Measurements from ENCODE around the gene PGAP3.
A peak's percentile ranks its signal among the peaks of the same experiment; 100 is the strongest.

The PGAP3 gene

DNA sequence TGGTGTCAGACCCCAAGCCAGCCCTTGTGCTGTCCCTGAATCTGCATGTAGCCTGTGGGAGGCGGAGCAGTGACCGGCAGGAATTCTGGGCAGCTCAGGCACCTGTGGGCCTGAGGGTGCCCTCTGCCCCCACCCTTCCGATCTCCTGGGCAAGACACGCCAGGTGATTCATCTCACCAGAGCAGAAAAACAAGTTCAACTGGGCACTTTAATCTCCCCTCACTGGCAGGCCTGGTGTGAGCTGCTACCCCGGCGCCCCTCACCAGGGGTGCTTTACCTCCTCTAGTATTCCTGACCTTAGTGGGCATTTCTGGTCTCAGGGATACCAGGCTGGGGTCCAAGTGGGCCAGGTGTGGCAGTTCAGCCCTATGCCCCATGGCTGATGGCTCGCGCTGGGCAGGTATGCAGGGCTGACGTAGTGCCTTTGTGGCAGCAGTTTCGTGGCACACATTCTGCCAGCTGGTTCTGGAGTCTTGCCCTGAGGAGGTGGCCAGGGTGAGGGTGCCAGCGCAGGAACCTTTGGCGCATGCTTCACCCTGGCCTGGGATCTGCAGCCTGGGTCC is 18.0 kb upstream of the PGAP3 start:
- H3K4me3 ChIP-seq (ENCODE audit: low read depth, low read length) = no peak overlapping the region
- POLR2A ChIA-PET = interaction anchor here (0.6 kb wide), 1 partner anchor 46 kb away, joined by 3 read pairs; no protein-coding TSS in a partner anchor

DNA sequence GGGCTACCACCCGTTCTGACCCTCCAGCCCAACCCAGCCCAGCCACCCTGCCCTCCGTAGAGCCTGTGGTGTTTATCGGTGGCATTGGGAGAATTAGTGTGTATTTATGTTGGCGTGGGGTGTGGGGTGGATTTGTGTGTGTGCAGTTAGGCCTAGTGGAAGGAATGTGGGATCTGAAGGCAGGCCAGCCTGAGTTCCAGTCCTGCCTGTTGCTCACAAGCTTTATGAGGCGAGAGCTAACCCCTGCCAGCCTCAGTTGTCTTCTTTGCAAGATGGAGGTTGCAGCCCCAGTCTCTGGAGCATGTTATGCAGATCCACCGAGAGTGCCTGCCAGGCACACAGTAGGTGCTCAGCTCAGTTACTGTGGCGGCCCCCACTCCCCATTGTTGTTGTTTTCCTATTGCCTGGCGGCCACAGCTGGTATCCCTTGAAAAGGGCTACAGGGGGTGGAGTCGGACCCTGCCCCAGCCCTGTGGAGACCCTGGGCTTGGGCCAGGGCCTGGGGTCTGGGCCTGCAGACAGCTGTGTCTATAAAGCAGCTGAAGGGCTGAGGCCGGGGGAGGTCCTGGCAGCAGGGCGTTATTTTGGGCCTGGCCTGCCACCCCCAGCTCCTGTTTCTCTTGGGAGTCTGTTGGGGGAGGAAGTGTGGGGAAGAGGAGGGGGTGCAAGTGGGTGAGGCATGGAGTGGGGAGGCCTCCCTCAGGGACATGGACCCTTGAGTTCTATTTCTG is 17.1 kb upstream of the PGAP3 start:
- H3K9me3 ChIP-seq (ENCODE audit: control insufficient read depth, insufficient read depth, low read depth, low read length) = no peaks in the 10 kb centered on the region
- H3K4me1 ChIP-seq (ENCODE audit: control insufficient read depth, insufficient read depth, low read length) = peaks cover 9% of the 10 kb centered on the region; the same call in 1 of the 2 replicates
- TF ChIP-seq SCRT2 (tag by site-specific recombination; IDR thresholded peaks at IDR 0.05) (peak; percentile 88), ZNF677 (tag by site-specific recombination; IDR thresholded peaks at IDR 0.05) (no peak), EGR2 (tag by site-specific recombination; IDR thresholded peaks at IDR 0.05; ENCODE audit: low read depth) (peak; percentile 78), ZFHX2 (tag by site-specific recombination; conservative IDR thresholded peaks at IDR 0.05) (peak; percentile 67), ZIC2 (tag by site-specific recombination; IDR thresholded peaks at IDR 0.05) (peak; percentile 58), ZSCAN23 (tag by site-specific recombination; IDR thresholded peaks at IDR 0.05) (no peak), ZNF664 (tag by site-specific recombination; IDR thresholded peaks at IDR 0.05) (no peak), ZNF658 (tag by site-specific recombination; IDR thresholded peaks at IDR 0.05) (no peak), SCRT1 (tag by site-specific recombination; IDR thresholded peaks at IDR 0.05; ENCODE audit: borderline replicate concordance) (peak; percentile 57; the same call in 1 of the 2 replicates), FEZF1 (tag by site-specific recombination; IDR thresholded peaks at IDR 0.05) (no peak), BCL11A (tag by site-specific recombination; IDR thresholded peaks at IDR 0.05; ENCODE audit: low read depth) (no peak)
- TF ChIP-seq, protein P1, sequence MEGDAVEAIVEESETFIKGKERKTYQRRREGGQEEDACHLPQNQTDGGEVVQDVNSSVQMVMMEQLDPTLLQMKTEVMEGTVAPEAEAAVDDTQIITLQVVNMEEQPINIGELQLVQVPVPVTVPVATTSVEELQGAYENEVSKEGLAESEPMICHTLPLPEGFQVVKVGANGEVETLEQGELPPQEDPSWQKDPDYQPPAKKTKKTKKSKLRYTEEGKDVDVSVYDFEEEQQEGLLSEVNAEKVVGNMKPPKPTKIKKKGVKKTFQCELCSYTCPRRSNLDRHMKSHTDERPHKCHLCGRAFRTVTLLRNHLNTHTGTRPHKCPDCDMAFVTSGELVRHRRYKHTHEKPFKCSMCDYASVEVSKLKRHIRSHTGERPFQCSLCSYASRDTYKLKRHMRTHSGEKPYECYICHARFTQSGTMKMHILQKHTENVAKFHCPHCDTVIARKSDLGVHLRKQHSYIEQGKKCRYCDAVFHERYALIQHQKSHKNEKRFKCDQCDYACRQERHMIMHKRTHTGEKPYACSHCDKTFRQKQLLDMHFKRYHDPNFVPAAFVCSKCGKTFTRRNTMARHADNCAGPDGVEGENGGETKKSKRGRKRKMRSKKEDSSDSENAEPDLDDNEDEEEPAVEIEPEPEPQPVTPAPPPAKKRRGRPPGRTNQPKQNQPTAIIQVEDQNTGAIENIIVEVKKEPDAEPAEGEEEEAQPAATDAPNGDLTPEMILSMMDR (tag by site-specific recombination; IDR thresholded peaks at IDR 0.05) = peak; percentile 48; the same call in 1 of the 2 replicates
- TF ChIP-seq, protein P2, sequence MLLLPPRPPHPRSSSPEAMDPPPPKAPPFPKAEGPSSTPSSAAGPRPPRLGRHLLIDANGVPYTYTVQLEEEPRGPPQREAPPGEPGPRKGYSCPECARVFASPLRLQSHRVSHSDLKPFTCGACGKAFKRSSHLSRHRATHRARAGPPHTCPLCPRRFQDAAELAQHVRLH (tag by site-specific recombination; IDR thresholded peaks at IDR 0.05) = no peak
- ChIA-PET POLR2A (no interaction called here), CTCF (no interaction called here)
- H3K36me3 ChIP-seq (ENCODE audit: control insufficient read depth in 2 of 2, insufficient read depth in 1 of 2, low read length in 2 of 2) = peaks cover 7 to 51% of the 10 kb centered on the region in 2 experiments
- H3K27ac ChIP-seq (ENCODE audit: extremely low read depth, low read depth, low read length) = no peak overlapping the region
- H3K4me3 ChIP-seq (ENCODE audit: low read depth, low read length) = no peak overlapping the region

More for the DNA sequence above, 18.0 kb upstream of the PGAP3 start:
- peaks cover 9% of the 10 kb centered on the region; the same call in 1 of the 2 replicates for H3K4me1 ChIP-seq (ENCODE audit: control insufficient read depth, insufficient read depth, low read length)
- H3K36me3 ChIP-seq (ENCODE audit: control insufficient read depth in 2 of 2, insufficient read depth in 1 of 2, low read length in 2 of 2) = peaks cover 7 to 60% of the 10 kb centered on the region in 2 experiments
- no peak for TF ChIP-seq ZNF133 (tag by site-specific recombination; IDR thresholded peaks at IDR 0.05)
- TF ChIP-seq, protein P3, sequence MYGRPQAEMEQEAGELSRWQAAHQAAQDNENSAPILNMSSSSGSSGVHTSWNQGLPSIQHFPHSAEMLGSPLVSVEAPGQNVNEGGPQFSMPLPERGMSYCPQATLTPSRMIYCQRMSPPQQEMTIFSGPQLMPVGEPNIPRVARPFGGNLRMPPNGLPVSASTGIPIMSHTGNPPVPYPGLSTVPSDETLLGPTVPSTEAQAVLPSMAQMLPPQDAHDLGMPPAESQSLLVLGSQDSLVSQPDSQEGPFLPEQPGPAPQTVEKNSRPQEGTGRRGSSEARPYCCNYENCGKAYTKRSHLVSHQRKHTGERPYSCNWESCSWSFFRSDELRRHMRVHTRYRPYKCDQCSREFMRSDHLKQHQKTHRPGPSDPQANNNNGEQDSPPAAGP (tag by site-specific recombination; IDR thresholded peaks at IDR 0.05) = no peak
- no peak for TF ChIP-seq ZNF214 (tag by site-specific recombination; IDR thresholded peaks at IDR 0.05; ENCODE audit: borderline replicate concordance)
- no peak for TF ChIP-seq SCRT1 (tag by site-specific recombination; IDR thresholded peaks at IDR 0.05; ENCODE audit: borderline replicate concordance)
- TF ChIP-seq ZNF366 (tag by site-specific recombination; conservative IDR thresholded peaks at IDR 0.05) = no peak
- no peak for TF ChIP-seq ZNF132 (tag by site-specific recombination; IDR thresholded peaks at IDR 0.05; ENCODE audit: borderline replicate concordance)
- no peak for TF ChIP-seq ZNF639 (tag by site-specific recombination; IDR thresholded peaks at IDR 0.05)
- TF ChIP-seq SP7 (tag by site-specific recombination; IDR thresholded peaks at IDR 0.05) = no peak
- no peak for TF ChIP-seq MEIS1 (CRISPR knock-in tag; IDR thresholded peaks at IDR 0.05; ENCODE audit: borderline replicate concordance)
- no peak for TF ChIP-seq ZNF707 (tag by site-specific recombination; IDR thresholded peaks at IDR 0.05)
- TF ChIP-seq BCL11B (tag by site-specific recombination; IDR thresholded peaks at IDR 0.05; ENCODE audit: low read depth) = no peak
- H3K9me3 ChIP-seq (ENCODE audit: control insufficient read depth, insufficient read depth, low read depth, low read length) = no peaks in the 10 kb centered on the region
- no peak overlapping the region for H3K27ac ChIP-seq (ENCODE audit: extremely low read depth, low read depth, low read length)
- CTCF ChIA-PET = no interaction called here

All from HEK293 (cell line).